Tibial nerve (tissue), 4 donors: Measurements from ENCODE around the gene OTX1. TPM values are rescaled to one million over a fixed set of nuclear protein-coding genes. Genes with fewer than 3 reads are reported as not detected.

Source experiments
- DNase-seq, 2 donors: peaks; one replicate each; pipeline ENCODE4 v3.0.0-alpha.2; 2019; ENCODE audit warnings: low spot score in 2 of 2
- H3K27ac ChIP-seq, 4 donors: fragments of 200-600 bp; sonication (generic) in 3 of 4; one replicate each; pipeline ENCODE4 v1.5.1; 2017 to 2019; ENCODE audit warnings: mild to moderate bottlenecking in 1 of 4
- H3K27me3 ChIP-seq, 2 donors: fragments of 200-600 bp; sonication (generic) in 1 of 2; one replicate each; pipeline versions ENCODE4 v1.5.1 to v1.6.0; 2017 to 2019
- H3K36me3 ChIP-seq, 3 donors: fragments of 200-600 bp; sonication (generic); one replicate each; pipeline ENCODE4 v1.5.1; 2018 to 2019
- H3K4me1 ChIP-seq, 4 donors: fragments of 200-600 bp; sonication (generic) in 3 of 4; one replicate each; pipeline ENCODE4 v1.5.1; 2017 to 2019
- H3K4me3 ChIP-seq, 4 donors: fragments of 200-600 bp; sonication (generic) in 3 of 4; one replicate each; pipeline ENCODE4 v1.5.1; 2017 to 2019; ENCODE audit warnings: mild to moderate bottlenecking in 1 of 4, moderate library complexity in 1 of 4
- H3K9me3 ChIP-seq, 4 donors: fragments of 200-600 bp; sonication (generic) in 3 of 4; one replicate each; pipeline ENCODE4 v1.5.1; 2017 to 2019
- EP300 ChIP-seq, 2 donors: sonication (generic); formaldehyde crosslinking; IDR thresholded peaks; one replicate each; pipeline ENCODE4 v1.6.1; 2017; ENCODE audit warnings: antibody characterized with exemption in 2 of 2, mild to moderate bottlenecking in 1 of 2
- POLR2A ChIP-seq, 2 donors: fragments of 450-650 bp; IDR thresholded peaks; one replicate each; pipeline ENCODE4 v1.6.1; 2017; ENCODE audit warnings: antibody characterized with exemption in 2 of 2, mild to moderate bottlenecking in 2 of 2, moderate library complexity in 2 of 2
- WGBS, 2 donors: methylation state at CpG; one replicate each; pipeline ENCODE4 v1.1.5; 2018; 5-methylcytosine and 5-hydroxymethylcytosine counted together
- total RNA-seq, 4 donors: library from RNA; depleted of rRNA; stranded (reverse); fragments of >200 nt; gene quantifications; one replicate each; pipeline ENCODE4 v1.1.0, GENCODE V29; 2016
- TF ChIP-seq, protein P1 (sequence below), 5 experiments: fragments of 200-600 bp in 3 of 5; fragments of 450-650 bp in 2 of 5; sonication (generic) in 3 of 5; IDR thresholded peaks; one replicate each; pipeline ENCODE4 v1.5.1; 2016 to 2019; ENCODE audit warnings: antibody characterized with exemption in 5 of 5, mild to moderate bottlenecking in 3 of 5, moderate library complexity in 2 of 5

The OTX1 gene
- total RNA-seq, 4 donors from 2014 or later, result not detected

DNA sequence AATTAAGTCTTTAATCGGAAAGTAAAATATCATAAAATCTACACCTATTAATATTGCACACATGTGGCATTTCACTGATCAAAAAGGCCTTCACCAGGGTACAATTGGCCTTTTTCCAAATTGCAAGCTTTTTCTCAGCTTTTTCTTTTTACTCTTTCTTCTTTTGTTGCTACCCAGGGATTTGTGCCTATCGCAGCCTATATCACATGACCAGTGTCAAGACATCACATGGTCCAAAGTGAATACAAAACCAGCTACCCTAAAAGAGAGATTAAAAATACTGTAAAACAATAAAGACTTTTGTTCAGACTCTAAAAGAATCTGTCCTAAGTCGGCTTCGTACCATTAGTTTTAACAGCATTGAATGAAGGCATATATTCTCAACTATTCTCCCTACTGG is 15.0 kb upstream of the OTX1 start:
- 65 to 70% methylated on average over 4 of the region's 4 CpGs for WGBS, 2 donors
- TF ChIP-seq EP300 (IDR thresholded peaks at IDR 0.05) (no peak), POLR2A (IDR thresholded peaks at IDR 0.05) (no peak)
- TF ChIP-seq, protein P1, sequence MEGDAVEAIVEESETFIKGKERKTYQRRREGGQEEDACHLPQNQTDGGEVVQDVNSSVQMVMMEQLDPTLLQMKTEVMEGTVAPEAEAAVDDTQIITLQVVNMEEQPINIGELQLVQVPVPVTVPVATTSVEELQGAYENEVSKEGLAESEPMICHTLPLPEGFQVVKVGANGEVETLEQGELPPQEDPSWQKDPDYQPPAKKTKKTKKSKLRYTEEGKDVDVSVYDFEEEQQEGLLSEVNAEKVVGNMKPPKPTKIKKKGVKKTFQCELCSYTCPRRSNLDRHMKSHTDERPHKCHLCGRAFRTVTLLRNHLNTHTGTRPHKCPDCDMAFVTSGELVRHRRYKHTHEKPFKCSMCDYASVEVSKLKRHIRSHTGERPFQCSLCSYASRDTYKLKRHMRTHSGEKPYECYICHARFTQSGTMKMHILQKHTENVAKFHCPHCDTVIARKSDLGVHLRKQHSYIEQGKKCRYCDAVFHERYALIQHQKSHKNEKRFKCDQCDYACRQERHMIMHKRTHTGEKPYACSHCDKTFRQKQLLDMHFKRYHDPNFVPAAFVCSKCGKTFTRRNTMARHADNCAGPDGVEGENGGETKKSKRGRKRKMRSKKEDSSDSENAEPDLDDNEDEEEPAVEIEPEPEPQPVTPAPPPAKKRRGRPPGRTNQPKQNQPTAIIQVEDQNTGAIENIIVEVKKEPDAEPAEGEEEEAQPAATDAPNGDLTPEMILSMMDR (IDR thresholded peaks at IDR 0.05), result no peak
- H3K36me3 ChIP-seq, result peaks cover 0 to 25% (median 0%) of the 10 kb centered on the region in 3 donors
- H3K27me3 ChIP-seq, result no peaks in the 10 kb centered on the region
- no peak for DNase-seq
- H3K9me3 ChIP-seq, result no peaks in the 10 kb centered on the region
- H3K4me3 ChIP-seq, result no peak overlapping the region
- no peak overlapping the region for H3K27ac ChIP-seq
- H3K4me1 ChIP-seq, result peaks cover 0 to 15% (median 0%) of the 10 kb centered on the region in 4 donors

DNA sequence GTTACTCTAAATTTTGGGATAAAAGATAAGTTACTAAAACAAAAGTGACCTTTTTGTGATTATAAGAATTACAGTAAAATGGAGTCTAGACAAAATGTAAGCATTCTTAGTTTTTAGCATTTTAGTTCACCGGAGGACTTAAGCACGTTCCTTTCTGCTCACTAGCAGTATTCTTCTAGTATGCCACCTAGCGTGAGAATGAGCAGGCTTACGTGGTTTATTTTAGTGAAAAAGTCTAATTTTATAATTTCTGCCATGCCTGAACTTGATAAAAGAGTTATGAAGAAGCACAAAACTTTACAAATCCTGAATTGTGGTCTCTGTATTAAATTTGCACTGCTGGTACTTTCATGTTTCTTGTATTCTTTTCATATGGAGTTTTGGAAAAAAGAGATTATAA is 12.6 kb upstream of the OTX1 start:
- DNase-seq, result no peak
- 93 to 94% methylated on average over 4 of the region's 4 CpGs for WGBS, 2 donors
- Histone ChIP-seq H3K36me3 (peaks cover 0 to 27% (median 0%) of the 10 kb centered on the region in 3 donors), H3K9me3 (no peaks in the 10 kb centered on the region), H3K27me3 (no peaks in the 10 kb centered on the region), H3K4me3 (no peak overlapping the region), H3K27ac (no peak overlapping the region), H3K4me1 (peaks cover 0 to 15% (median 0%) of the 10 kb centered on the region in 4 donors)
- TF ChIP-seq EP300 (IDR thresholded peaks at IDR 0.05) (no peak), POLR2A (IDR thresholded peaks at IDR 0.05) (no peak)
- TF ChIP-seq, protein P1 (IDR thresholded peaks at IDR 0.05), result no peak

DNA sequence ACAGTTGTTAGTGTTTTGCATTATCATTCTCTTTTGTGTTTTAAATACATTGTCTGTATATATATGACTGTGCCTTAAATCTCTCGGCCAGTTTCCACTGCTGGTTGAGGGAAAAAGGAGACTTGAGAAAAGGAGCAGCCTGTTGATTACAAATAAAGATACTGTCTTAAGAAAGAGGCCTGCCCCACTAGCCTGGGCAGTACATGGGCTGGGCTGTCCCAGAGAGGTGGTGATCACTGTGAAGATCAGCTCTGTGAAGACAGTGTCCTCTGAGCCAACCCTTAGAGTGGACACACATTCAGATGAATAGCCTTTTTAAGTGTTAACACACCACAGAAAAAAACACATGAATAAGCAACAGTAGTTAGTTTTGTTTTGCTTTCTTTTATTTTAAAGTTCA is 10.0 kb upstream of the OTX1 start:
- H3K4me1 ChIP-seq, result peaks cover 0 to 5% (median 0%) of the 10 kb centered on the region in 4 donors
- TF ChIP-seq EP300 (IDR thresholded peaks at IDR 0.05) (no peak), POLR2A (IDR thresholded peaks at IDR 0.05) (no peak)
- TF ChIP-seq, protein P1 (IDR thresholded peaks at IDR 0.05), result no peak
- H3K27ac ChIP-seq, result no peak overlapping the region
- no peaks in the 10 kb centered on the region for H3K9me3 ChIP-seq
- peaks cover 0 to under 1% of the 10 kb centered on the region in 2 donors for H3K27me3 ChIP-seq
- no peak overlapping the region for H3K4me3 ChIP-seq
- 88 to 92% methylated on average over 1 of the region's 1 CpG for WGBS, 2 donors
- DNase-seq, result no peak
- peaks cover 0 to 42% (median 0%) of the 10 kb centered on the region in 3 donors for H3K36me3 ChIP-seq

DNA sequence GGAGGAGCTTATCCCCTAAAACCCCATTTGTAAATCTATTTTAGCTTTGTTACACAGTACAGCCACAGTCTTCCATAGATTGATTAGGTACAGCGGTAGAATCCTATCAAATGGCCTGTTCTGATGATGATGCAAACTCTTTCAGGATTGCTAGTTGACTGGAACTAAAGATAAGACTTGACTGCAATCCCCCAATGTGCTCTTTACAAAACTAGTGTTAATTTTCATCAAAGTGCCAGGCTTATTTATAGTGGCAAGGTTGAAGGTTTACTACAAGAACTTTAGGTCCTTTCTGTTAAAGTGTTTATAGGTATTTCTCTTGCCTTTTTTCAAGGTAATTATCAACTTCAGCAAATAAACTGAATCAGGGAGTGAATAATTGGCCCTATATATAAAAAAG is 9.0 kb upstream of the OTX1 start:
- no peak overlapping the region for H3K27ac ChIP-seq
- H3K27me3 ChIP-seq, result peaks cover 0 to 9% of the 10 kb centered on the region in 2 donors
- H3K36me3 ChIP-seq, result peaks cover 0 to 52% (median 0%) of the 10 kb centered on the region in 3 donors
- H3K4me1 ChIP-seq, result no peaks in the 10 kb centered on the region
- no peak overlapping the region for H3K4me3 ChIP-seq
- TF ChIP-seq EP300 (IDR thresholded peaks at IDR 0.05), result no peak
- no peaks in the 10 kb centered on the region for H3K9me3 ChIP-seq
- DNase-seq, result no peak
- 97 to 100% methylated on average over 1 of the region's 1 CpG for WGBS, 2 donors

DNA sequence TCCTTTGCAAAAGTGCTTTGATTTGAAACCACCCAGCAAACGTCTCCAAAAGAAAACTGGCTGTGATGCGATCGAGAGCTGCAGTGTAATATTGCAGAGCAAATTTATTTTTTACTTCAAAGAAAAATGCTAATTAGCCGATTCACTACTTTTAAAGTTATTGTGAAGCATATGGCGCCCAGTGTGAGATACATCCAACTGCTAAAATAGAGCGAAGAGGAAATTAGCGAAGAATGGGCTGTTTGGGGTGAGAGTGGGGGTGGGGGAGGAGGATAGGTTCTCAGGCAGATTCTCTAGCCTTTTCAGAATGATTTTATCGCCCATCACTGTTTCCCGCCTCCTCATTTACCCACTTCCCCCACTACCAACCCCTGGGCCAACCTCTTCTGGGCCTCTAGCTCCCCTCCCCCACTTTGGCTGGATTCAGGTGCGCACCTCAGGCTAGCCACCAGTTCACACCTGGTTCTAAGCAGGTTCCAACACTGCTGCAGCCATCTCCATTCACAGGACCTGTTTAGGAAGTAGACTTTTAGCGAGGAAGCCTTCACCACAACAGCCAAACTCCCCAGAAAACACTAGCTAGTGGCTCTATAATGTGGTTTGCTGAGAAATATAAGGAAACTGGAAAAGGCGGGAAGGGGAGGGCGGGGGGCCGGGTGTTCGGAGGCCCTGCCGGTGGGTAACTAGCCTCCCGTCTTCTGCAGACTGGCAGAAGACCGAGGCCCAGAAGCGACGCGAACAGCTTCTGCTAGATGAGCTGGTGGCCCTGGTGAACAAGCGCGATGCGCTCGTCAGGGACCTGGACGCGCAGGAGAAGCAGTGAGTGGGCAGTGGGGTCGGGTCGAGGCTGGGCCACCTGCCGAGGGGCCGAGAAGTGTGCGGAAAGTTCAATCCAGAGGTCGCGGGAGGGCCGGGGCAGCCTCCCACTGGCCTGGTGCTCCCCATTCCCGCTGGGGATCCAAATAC is 6.0 kb upstream of the OTX1 start:
- Histone ChIP-seq H3K27me3 (peaks cover 0 to 39% of the 10 kb centered on the region in 2 donors), H3K4me1 (peaks cover 0 to 25% (median 17%) of the 10 kb centered on the region in 4 donors), H3K4me3 (no peak overlapping the region), H3K27ac (no peak overlapping the region), H3K9me3 (peaks cover 0 to 2% (median 0%) of the 10 kb centered on the region in 4 donors), H3K36me3 (peaks cover 0 to 57% (median 0%) of the 10 kb centered on the region in 3 donors)
- WGBS, 2 donors, result 87 to 91% methylated on average over 36 of the region's 36 CpGs
- no peak for DNase-seq
- no peak for TF ChIP-seq POLR2A (IDR thresholded peaks at IDR 0.05)
- TF ChIP-seq, protein P1 (IDR thresholded peaks at IDR 0.05), result no peak
- TF ChIP-seq EP300 (IDR thresholded peaks at IDR 0.05), result no peak
